Measurements from ENCODE around the gene CRYL1.

Gene CRYL1

GRCh38 chr13:20482275-20482761, 43.3 kb downstream of the CRYL1 start (continued):
- TF ChIP-seq ZNF114 (tag by site-specific recombination; IDR thresholded peaks at IDR 0.05), result no peak
- TF ChIP-seq, protein P1, sequence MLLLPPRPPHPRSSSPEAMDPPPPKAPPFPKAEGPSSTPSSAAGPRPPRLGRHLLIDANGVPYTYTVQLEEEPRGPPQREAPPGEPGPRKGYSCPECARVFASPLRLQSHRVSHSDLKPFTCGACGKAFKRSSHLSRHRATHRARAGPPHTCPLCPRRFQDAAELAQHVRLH (tag by site-specific recombination; IDR thresholded peaks at IDR 0.05), result no peak
- TF ChIP-seq KLF9 (tag by site-specific recombination; IDR thresholded peaks at IDR 0.05; ENCODE audit: low read depth), result no peak
- no peak for TF ChIP-seq ZBTB48 (tag by site-specific recombination; IDR thresholded peaks at IDR 0.05)
- TF ChIP-seq ZNF324 (tag by site-specific recombination; IDR thresholded peaks at IDR 0.05), result no peak
- peak; percentile 46 for TF ChIP-seq GLIS1 (tag by site-specific recombination; IDR thresholded peaks at IDR 0.05)
- no peak for TF ChIP-seq ZNF16 (tag by site-specific recombination; IDR thresholded peaks at IDR 0.05; ENCODE audit: low read depth)
- TF ChIP-seq ZNF274 (IDR thresholded peaks at IDR 0.05; ENCODE audit: low read length), result no peak
- no peak for TF ChIP-seq ZNF274 (tag by site-specific recombination; IDR thresholded peaks at IDR 0.05; ENCODE audit: borderline replicate concordance)
- TF ChIP-seq ZBTB20 (tag by site-specific recombination; IDR thresholded peaks at IDR 0.05), result 0 out of 2 replicates have a peak, but pooled peaks have one; percentile 21
- TF ChIP-seq, protein P2, sequence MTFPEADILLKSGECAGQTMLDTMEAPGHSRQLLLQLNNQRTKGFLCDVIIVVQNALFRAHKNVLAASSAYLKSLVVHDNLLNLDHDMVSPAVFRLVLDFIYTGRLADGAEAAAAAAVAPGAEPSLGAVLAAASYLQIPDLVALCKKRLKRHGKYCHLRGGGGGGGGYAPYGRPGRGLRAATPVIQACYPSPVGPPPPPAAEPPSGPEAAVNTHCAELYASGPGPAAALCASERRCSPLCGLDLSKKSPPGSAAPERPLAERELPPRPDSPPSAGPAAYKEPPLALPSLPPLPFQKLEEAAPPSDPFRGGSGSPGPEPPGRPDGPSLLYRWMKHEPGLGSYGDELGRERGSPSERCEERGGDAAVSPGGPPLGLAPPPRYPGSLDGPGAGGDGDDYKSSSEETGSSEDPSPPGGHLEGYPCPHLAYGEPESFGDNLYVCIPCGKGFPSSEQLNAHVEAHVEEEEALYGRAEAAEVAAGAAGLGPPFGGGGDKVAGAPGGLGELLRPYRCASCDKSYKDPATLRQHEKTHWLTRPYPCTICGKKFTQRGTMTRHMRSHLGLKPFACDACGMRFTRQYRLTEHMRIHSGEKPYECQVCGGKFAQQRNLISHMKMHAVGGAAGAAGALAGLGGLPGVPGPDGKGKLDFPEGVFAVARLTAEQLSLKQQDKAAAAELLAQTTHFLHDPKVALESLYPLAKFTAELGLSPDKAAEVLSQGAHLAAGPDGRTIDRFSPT (tag by site-specific recombination; IDR thresholded peaks at IDR 0.05), result no peak
- TF ChIP-seq ZSCAN18 (tag by site-specific recombination; IDR thresholded peaks at IDR 0.05), result no peak
- TF ChIP-seq ZNF221 (tag by site-specific recombination; IDR thresholded peaks at IDR 0.05; ENCODE audit: borderline replicate concordance), result no peak
- peak; percentile 96 for TF ChIP-seq OSR2 (tag by site-specific recombination; IDR thresholded peaks at IDR 0.05)
- TF ChIP-seq ZNF239 (tag by site-specific recombination; IDR thresholded peaks at IDR 0.05), result no peak
- no peak for TF ChIP-seq ZNF777 (tag by site-specific recombination; IDR thresholded peaks at IDR 0.05; ENCODE audit: borderline replicate concordance)
- no peak for TF ChIP-seq ZBTB6 (tag by site-specific recombination; IDR thresholded peaks at IDR 0.05)
- peak; percentile 77 for TF ChIP-seq ZNF843 (tag by site-specific recombination; IDR thresholded peaks at IDR 0.05)
- TF ChIP-seq, protein P3, sequence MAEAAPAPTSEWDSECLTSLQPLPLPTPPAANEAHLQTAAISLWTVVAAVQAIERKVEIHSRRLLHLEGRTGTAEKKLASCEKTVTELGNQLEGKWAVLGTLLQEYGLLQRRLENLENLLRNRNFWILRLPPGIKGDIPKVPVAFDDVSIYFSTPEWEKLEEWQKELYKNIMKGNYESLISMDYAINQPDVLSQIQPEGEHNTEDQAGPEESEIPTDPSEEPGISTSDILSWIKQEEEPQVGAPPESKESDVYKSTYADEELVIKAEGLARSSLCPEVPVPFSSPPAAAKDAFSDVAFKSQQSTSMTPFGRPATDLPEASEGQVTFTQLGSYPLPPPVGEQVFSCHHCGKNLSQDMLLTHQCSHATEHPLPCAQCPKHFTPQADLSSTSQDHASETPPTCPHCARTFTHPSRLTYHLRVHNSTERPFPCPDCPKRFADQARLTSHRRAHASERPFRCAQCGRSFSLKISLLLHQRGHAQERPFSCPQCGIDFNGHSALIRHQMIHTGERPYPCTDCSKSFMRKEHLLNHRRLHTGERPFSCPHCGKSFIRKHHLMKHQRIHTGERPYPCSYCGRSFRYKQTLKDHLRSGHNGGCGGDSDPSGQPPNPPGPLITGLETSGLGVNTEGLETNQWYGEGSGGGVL (tag by site-specific recombination; IDR thresholded peaks at IDR 0.05), result no peak
- TF ChIP-seq EGR2 (tag by site-specific recombination; IDR thresholded peaks at IDR 0.05; ENCODE audit: low read depth), result 0 out of 2 replicates have a peak, but pooled peaks have one; percentile 10
- no peak for TF ChIP-seq RBAK (tag by site-specific recombination; IDR thresholded peaks at IDR 0.05)
- peak; percentile 39; the same call in 1 of the 2 replicates for TF ChIP-seq ZBTB8A (tag by site-specific recombination; IDR thresholded peaks at IDR 0.05)
- TF ChIP-seq, protein P4, sequence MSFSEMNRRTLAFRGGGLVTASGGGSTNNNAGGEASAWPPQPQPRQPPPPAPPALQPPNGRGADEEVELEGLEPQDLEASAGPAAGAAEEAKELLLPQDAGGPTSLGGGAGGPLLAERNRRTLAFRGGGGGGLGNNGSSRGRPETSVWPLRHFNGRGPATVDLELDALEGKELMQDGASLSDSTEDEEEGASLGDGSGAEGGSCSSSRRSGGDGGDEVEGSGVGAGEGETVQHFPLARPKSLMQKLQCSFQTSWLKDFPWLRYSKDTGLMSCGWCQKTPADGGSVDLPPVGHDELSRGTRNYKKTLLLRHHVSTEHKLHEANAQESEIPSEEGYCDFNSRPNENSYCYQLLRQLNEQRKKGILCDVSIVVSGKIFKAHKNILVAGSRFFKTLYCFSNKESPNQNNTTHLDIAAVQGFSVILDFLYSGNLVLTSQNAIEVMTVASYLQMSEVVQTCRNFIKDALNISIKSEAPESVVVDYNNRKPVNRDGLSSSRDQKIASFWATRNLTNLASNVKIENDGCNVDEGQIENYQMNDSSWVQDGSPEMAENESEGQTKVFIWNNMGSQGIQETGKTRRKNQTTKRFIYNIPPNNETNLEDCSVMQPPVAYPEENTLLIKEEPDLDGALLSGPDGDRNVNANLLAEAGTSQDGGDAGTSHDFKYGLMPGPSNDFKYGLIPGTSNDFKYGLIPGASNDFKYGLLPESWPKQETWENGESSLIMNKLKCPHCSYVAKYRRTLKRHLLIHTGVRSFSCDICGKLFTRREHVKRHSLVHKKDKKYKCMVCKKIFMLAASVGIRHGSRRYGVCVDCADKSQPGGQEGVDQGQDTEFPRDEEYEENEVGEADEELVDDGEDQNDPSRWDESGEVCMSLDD (tag by site-specific recombination; IDR thresholded peaks at IDR 0.05), result no peak
- no peak for TF ChIP-seq ZNF600 (tag by site-specific recombination; IDR thresholded peaks at IDR 0.05)
- TF ChIP-seq ZNF48 (tag by site-specific recombination; IDR thresholded peaks at IDR 0.05), result no peak
- no peak for TF ChIP-seq ZNF19 (tag by site-specific recombination; IDR thresholded peaks at IDR 0.05; ENCODE audit: low read depth)
